ENCODE data around the gene DNAJC5.
"Not testable (repeated sequence)": the region's sequence is repeated elsewhere in the genome, so short reads cannot be mapped to it uniquely, and the experiment has no call there.

The DNAJC5 gene

GRCh38 chr20:63969838-63970713 lies 75.2 kb downstream of the DNAJC5 start, which contains the start of gene ZNF512B:
Gene ZNF512B, minus strand, starts transcription at chr20:63969930. Its CDS starts 1,980 bp downstream, at chr20:63967950.
- DNase-seq: peak in 1 of 2 experiments; percentile 92

GRCh38 chr20:63970714-63971431 lies 75.9 kb downstream of the DNAJC5 start:
- DNase-seq: no peak

- not testable (repeated sequence) for DNase-seq
Observed at GRCh38 chr20:63971960-63972311, 77.0 kb downstream of the DNAJC5 start.

- no peak for DNase-seq
Observed at GRCh38 chr20:63972312-63973159, 77.6 kb downstream of the DNAJC5 start.

- DNase-seq: no peak
Observed at GRCh38 chr20:63973160-63973479, 78.2 kb downstream of the DNAJC5 start.

- DNase-seq: peak in 1 of 2 experiments; percentile 89
Observed at GRCh38 chr20:63973636-63974401, 78.9 kb downstream of the DNAJC5 start.

- DNase-seq: no peak
Observed at GRCh38 chr20:63974402-63975200, 79.7 kb downstream of the DNAJC5 start.

- not testable (repeated sequence) for DNase-seq
Observed at GRCh38 chr20:63976511-63976910, 81.6 kb downstream of the DNAJC5 start.

GRCh38 chr20:63976980-63977738 lies 82.2 kb downstream of the DNAJC5 start:
- no peak for DNase-seq

GRCh38 chr20:63977739-63978276 lies 82.9 kb downstream of the DNAJC5 start:
- DNase-seq: no peak

- peak; percentile 45 to 96 for DNase-seq
Observed at GRCh38 chr20:63978319-63979228, 83.6 kb downstream of the DNAJC5 start.

- no peak for DNase-seq
Observed at GRCh38 chr20:63979229-63979556, 84.3 kb downstream of the DNAJC5 start.

- peak in 1 of 2 experiments; percentile 85 for DNase-seq
Observed at GRCh38 chr20:63979557-63980316, 84.8 kb downstream of the DNAJC5 start, which contains the start of gene SAMD10. Gene SAMD10, minus strand, starts transcription at chr20:63979642. Its CDS starts 175 bp downstream, at chr20:63979467.

- DNase-seq: no peak
Observed at GRCh38 chr20:63980317-63980805, 85.4 kb downstream of the DNAJC5 start.

- peak; percentile 93 to 99 for DNase-seq
Observed at GRCh38 chr20:63980806-63981728, 86.1 kb downstream of the DNAJC5 start, which contains the start of gene PRPF6. Gene PRPF6, plus strand, starts transcription at chr20:63981132. Its CDS starts 114 bp downstream, at chr20:63981246.

- no peak for DNase-seq
Observed at GRCh38 chr20:63982937-63983336, 88.0 kb downstream of the DNAJC5 start.
